NOMO-1 treated with DMSO at 0.1 percent for 48 hours (cell line): Measurements from ENCODE around the gene CFAP299.
"Not testable (repeated sequence)": the region's sequence is repeated elsewhere in the genome, so short reads cannot be mapped to it uniquely, and the experiment has no call there.

Source experiments
- DNase-seq: peaks from one replicate; lab custom pipeline; 2025; ENCODE audit not compliant: unreplicated experiment; lab: John Stamatoyannopoulos, UW

Gene CFAP299

DNA sequence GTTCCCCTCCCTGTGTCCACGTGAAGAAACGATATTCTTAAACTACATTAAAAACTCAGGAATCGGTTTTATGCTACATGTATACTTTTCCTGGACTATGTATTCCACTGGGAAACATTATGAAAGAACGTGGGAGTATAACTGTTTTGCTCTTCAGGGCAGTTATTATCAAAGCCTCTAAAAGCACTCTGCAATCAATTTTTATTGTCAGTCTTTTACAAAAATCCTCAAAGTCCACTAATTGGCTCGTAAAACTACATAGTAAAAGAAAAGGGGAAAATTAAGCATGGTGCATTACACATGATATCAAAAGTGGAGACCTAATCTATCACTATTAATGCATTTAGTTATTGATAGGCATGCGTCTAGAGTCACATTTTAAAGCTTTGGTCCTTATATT is 11.4 kb upstream of the CFAP299 start:
- DNase-seq = no peak

DNA sequence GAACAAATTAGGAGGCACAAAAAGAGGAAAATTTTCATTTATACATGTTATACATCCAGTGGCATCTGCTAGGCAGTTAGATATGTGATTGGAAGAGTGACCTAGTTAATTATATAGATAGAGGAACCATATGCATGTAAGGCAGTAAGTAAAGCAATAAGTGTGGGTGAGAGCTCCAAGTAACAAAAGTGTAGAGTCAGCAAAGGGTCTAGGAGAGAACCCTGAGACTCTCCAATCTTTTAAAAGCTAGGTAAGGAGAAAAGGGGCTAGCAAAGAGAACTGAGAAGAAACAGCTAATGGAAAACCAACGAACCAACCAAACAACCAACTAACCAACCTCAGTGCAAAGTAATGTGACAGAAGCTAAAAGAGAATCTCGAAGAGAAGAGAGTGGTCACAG is 3.8 kb upstream of the CFAP299 start:
- DNase-seq = no peak

DNA sequence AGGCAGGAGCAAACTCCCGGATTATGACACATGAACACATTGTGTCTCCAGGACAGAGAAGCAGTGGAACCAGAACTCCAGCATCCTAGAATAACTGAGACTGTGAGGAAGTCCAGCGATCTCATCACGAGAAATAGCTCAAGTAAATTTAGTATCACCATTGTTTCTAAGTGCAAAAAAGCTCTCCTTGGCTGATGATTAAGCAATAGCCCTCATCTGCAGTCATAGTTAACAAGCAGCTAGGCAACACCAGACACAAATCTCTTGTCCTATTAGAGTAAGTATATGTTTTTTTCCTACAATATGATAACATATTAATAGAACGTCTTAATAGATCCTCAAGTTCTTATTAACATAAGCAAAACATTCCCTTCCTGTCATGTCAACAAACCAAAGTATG is 2.4 kb upstream of the CFAP299 start:
- no peak for DNase-seq

DNA sequence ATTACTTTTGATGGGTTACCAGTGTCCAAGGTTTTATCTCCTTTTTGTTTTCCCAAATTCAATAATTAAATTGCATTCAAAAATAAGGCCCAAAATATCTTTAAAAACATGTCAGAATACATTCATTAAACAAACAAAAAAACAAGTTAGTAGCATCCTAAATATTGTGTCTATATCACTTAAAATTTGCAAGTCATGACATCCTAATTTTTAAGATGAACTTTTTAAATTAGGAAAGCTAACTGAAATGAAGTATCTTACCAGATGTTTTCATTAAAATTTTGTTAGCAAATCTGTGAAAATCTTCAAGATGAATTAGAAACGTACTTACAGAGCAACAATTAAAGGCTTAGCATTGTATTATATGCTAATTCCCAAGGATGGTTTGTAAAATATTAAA is 962 bp upstream of the CFAP299 start:
- DNase-seq = no peak

DNA sequence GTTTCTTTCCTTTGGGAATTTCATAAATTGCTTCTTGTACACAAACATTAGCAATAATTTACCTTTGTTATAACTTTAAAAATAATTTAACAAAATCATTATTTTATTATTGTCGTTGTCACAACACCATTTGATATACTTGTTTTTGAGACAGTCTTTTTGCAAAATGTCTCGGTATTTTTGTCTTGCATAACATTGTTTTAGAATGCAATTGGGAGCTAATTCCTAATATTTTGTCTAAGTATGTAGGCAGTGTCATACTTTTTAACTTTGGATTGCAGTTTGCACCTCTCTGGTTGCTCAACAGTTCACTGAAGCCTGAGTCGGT is 340 bp upstream of the CFAP299 start:
- no peak for DNase-seq

DNA sequence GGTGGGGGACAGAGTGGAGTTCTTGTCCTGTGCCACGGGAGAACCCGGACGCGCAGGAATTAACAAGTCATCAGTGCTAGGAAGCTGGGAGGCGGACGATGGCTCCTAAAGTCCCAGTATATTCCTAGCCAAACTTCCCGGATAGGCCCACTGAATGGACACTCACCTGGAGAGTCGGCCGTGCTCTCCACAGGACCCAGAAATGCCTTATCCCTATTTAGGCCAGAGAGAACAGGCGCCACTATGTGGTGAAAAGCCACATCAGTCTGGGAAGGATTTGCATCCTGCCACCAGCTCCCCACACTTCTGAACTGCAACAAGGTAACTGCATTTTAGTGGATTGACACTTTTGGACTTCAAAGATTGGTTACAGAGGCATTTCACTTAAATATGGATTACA is 1.1 kb downstream of the CFAP299 start:
- DNase-seq = no peak

DNA sequence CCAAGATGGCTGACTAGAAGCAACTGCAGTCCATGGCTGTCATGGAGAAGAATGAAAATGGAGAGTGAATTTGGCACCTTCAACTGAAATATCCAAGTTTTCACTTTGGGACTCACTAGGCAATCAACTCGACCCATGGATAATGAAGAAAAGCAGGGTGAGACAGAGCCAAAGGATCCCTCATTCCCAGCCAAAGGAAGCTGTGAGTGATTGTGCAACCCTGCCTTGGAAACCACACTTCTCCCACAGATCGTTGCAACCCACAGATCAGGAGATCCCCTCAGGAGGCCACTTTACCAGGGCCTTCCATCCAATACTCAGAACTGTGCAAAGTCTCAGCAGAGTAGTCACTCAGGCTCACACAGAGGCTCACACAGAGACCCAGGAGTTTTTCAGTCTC is 4.5 kb downstream of the CFAP299 start:
- DNase-seq = no peak

DNA sequence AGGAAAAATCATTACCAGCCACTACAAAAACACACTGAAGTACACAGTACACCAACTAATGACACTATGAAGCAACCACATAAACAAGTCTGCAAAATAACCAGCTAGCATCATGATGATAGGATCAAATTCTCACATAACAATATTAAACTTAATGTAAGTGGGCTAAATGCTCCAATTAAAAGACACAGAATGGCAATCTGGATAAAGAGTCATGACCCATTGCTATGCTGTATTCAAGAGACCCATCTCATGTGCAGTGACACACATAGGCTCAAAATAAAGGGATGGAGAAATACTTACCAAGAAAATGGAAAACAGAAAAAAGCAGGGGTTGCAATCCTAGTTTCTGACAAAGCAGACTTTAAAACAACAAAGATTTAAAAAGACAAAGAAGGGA is 7.2 kb downstream of the CFAP299 start:
- DNase-seq = not testable (repeated sequence)

DNA sequence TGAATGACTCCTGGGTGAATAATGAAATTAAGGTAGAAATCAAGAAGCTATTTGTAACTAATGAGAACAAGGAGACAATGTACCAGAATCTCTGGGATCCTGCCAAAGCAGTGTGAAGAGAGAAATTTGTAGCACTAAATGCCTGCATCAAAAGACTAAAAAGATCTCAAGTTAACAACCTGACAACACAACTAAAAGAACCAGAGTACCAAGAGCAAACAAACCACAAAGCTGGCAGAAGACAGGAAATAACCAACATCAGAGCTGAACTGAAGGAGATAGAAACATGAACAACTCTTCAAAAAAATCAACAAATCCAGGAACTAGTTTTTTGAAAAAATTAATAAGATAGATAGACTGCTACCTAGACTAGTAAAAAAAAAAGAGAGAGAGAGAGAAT is 8.4 kb downstream of the CFAP299 start:
- no peak for DNase-seq

DNA sequence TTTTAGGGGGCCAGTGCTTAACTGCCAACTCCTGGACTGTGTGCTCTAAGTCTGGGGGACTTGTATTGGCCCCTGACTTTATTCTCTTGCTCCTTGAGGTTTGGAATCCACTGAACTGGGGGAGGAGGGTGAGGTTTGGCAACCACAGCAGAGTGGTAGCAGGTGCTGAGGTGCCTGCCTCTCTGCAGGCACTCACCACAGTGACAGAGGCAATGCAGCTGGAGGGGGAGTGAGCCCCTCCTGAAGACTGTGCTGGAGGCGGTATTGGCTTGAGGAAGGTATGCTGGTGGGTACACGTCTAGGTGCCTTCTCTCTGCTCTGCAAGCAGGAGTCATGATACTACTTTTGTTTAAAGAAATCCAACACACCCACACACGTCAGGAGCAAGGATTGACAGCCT is 24.6 kb downstream of the CFAP299 start:
- no peak for DNase-seq

DNA sequence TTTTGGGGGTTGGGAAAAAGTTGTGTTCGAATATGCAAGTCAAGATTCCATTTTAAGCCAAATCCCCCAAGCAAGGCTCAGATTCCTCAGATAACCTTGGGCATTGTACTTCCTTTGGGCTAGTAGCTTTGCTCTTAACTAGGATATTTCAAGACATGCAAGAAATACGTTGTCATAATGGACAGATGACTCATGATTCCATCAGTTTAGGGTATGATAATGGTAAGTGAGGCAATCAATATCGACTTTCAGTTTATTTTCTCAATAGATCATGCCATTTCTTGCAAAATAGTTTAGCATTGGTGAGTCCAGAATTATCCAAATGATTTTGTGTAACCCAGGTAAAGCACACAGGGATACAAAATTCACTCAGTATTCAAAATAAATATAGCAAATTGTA is 25.4 kb downstream of the CFAP299 start:
- DNase-seq = no peak

DNA sequence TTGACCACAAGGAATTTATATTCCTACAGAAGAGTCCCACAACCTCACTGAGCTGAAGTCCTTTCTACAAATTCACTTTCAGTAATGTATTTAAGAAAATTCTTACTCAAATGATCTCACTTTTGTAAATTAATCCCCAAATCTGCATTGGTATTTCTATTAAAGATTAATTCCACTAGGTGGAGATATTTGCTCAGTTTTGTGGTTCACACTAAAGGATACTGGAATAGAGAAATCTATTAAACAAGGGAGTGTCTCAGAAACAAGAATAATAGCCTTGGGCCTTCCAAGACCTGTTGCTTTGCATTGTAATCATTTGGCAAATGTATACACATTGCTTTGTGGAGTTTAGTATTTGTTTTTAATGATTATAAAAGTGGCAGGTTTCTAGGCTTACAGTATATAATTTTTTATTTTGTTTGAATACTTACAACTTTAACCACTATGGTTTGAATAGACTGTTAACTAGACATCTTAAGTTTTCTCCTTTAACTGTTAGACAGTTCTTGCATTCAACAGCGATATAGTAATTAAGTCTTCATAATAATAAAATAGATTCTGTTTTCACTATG is 25.9 kb downstream of the CFAP299 start:
- no peak for DNase-seq

DNA sequence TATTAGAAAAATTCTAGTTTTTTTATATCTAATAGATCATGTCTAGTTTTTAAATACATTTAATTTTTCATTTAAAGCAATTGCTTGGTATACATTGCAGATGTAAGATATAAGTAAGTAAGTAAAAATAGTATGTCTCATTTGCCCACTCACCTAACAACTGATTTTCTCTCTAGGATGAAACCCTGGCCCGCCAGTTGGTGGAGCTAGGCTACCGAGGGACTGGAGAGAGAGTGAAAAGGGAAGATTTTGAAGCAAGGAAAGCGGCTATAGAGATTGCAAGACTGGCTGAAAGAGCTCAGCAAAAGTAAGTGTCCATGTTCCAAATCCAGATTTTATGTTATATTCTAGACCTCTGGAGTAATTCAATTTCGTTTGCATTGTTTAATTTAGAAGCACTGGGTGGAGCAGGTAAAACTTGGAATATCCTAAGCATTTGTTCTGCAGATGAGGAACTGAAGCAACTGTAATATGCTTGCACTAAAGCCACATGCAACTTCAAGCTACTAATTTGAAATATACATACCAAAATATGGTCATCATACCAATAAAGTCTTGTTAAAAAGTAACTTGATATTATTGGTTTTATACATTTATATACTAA is 27.1 kb downstream of the CFAP299 start:
- DNase-seq = peak; percentile 48

DNA sequence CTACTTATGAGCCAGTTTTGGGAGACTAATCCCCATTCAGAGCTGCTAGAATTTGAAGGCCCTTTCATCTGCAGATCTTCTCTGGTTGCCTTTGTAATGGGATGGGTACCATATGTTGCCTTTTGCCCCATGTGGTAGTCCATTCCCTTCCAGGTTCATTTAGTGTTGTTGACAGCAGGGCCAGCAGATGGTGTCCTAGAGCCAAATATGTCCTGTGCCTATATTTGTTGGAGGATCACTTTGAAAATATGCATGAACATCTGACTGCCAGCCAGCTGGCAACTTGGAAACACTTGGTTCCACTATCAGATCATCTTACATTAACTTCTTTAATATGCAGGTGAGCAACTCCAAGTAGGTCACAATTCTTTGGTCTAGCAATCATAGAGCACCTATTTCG is 30.4 kb downstream of the CFAP299 start:
- peak; percentile 12 for DNase-seq

DNA sequence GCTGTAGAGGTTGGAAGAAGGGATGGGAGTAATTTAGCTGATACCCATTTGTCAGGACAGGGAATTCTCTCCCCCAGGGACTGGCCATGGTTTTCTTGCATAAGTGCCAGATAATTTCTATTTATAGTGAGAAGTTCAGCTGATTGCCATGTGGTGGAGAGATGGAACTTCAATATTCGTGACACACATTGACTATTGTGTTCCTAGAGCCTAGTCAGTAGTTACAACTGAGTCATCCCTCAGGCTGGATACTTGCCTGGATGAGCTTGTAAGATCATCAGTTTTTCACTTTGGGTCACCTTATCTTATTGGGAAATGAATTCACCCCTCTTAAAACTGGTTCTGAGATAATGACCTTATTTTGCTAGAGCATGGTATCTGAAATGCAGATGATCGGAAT is 32.2 kb downstream of the CFAP299 start:
- no peak for DNase-seq

DNA sequence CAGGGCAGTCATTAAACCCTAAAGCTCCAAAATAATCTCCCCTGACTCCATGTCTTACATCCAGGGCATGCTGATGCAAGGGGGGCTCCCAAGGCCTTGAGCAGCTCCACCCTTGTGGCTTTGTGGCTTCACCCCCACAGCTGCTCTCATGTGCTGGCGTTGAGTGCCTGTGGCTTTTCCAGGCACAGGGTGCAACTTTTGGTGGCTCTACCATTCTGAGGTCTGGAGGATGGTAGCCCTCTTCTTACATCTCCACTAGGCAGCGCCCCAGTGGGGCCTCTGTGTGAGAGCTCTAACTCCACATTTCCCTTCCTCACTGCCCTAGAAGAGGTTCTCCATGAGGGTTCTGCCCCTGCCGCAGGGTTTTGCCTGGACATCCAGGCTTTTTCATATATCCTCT is 35.1 kb downstream of the CFAP299 start:
- no peak for DNase-seq

DNA sequence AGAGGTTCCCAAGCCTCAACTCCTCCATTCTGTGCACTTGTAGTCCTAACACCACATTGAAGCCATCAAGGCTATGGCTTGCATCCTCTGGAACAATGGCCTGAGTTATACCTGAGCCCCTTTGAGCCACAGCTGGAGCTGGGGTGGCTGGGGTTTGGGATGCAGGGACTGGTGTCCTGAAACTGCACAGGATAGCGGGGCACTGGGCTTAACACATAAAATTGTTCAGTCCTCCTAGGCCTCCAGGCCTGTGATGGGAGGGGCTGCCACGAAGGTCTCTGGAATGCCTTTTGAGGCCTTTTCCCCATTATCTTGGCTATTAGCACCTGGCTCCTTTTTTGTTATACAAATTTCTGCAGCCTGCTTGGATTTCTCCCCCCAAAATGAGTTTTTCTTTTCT is 35.5 kb downstream of the CFAP299 start:
- DNase-seq = no peak

DNA sequence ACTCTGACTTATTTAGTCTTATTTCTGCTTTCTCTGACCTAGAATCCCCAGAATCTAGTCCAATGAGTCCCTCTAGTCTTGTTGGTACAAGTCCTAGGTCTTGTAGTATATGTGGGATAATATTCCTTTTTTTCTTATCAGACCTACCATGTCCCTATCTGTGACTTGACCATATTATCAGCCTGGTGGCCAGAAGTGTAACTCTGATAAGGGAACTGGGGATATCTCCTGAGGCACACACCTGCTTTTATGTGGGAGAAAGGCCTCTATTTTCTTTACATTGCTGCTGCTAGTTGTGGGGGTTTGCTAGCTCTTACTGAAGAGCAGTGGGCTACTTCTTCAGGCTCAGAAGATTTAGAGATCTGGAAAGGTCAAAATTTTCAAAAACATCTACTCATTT is 38.6 kb downstream of the CFAP299 start:
- DNase-seq = no peak

DNA sequence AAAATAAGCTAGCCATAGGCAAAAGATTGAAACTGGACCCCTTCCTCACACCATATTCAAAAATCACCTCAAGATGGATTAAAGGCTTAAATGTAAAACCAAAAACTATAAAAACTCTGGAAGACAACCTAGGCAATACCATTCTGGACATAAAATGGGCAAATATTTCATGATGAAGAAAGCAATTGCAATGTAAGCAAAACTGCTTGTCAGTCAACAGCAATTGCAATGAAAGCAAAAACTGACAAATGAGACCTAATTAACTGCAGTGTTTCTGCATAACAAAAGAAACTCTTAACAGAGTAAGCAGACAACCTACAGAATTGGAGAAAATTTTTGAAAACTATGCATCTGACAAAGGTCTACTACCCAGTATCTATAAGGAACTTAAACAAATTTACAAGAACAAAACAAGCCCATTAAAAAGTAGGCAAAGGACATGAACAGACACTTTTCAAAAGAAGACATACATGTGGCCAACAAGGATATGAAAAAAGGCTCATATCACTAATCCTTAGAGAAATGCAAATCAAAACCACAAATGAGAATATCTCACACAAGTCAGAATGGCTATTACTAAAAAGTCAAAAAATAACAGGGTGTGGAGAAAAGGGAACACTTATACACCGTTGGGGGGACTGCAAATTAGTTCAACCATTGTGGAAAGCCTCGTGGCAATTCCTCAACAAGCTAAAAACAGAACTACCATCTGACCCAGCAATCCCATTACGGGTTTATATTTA is 46.7 kb downstream of the CFAP299 start:
- DNase-seq = no peak

DNA sequence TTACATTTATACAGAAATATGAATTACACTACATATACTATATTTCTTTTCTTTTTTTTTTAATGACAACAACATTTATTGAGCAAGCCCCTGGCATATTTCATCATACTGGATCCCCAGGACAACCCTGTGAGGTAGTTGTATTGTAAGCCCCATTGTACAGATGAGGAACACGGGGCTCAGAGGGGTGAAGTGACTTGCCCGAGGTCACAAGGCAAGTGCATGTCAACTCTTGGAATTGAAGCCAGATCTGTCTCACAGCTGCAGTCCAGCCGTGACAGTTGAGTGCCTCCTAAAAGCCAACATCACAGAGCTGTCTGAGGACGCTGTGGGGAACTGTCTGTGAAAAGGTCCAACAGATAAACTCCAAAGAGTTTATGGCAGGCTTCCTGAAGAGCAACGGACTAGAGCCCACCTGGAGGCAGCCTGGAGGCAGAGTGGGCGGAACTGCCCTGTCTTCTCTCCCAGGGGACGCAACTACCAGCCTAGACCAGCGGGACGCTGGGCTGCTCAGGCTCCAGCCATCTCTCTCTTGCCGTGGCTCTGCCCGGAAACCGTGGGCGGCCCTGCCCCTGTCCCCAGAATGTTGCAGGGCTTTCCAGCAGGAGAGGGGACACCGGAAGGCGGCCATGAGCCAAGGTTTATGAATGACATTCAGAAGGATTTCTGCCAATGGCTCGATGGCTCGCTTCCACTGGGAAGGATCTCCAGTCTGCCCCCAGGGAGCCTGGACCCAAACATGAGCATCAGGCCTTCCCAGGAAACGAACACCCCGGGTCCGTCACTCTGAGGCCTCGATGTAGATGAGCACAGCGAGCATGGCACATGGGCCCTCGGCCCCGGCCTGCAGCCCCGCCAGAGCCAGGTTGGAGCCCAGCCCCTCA is 50.1 kb downstream of the CFAP299 start:
- DNase-seq = no peak

DNA sequence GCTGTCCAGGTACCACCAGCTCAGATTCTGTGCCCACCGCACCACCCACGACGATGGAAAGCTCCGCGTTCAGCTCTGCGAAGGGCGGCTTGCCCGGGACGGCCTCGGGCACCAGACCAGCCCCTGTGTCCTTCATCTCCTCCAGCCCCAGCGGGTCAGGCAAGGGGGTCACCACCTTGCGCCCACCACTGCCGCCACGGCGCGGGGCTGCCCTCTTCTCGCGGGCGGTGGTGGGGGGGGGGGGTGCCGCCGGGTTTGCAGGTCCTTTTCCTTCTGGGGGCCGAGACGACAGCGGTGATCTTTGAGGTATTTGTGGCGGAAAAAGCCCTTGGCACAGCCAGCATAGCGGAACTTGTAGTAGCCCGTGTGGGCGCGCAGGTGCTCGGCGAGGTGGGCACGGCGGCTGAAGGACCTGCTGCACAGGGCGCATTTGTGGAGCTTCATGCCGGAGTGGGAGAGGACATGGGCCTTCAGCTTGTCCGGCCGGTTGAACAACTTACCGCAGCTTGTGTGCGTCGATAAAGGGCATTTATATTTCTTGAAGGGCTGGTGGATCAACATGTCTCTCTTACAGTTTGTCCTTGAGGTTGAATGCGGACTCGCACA is 50.9 kb downstream of the CFAP299 start:
- no peak for DNase-seq
